Superior temporal gyrus (tissue), 1 donor: ENCODE results near the gene CTSL.
A peak's percentile ranks its signal among the peaks of the same experiment; 100 is the strongest.

Source experiments
- DNase-seq: peaks from one replicate; pipeline ENCODE4 v3.0.0-alpha.2; 2016; ENCODE audit errors: extremely low spot score

Gene CTSL

DNA sequence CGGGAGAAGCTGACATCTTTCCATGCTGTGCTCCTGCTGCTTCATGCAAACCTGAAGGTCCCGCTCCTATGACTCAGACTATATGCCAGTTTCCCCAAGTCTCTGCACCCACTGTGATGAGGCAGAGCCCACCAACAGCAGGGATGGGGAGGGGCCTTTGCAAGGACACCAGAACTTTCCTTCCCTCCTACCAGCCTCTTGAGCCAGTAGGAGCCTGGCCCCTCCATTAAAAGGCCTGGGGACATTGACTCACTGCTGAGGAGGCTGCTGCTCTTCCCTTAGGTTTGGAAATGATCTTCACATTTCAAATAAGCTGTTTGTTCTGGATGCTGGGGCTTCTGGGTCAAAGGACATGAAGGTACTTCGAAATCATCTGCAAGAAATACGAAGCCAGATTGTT lies 26.1 kb upstream of the CTSL start:
- DNase-seq: no peak

DNA sequence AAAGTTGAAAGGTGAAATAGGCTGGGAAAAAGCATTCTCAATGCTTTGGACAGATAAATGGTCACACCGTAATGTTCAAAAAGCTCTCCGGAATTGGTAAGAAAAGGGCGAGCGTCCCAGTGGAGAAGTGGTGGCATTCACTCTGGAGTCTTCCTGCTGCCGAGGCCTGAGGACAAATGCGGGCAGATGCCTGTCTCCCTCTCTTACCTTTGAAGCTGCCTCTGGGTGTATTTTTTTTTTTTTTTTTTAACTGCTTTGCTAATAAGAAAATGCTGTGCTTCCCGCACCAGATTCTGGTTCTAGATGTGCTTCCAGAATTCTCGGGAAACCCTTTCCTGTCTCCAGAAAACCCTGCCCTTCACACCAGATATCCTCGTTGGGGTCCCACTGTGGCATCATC lies 24.4 kb upstream of the CTSL start:
- DNase-seq: no peak

DNA sequence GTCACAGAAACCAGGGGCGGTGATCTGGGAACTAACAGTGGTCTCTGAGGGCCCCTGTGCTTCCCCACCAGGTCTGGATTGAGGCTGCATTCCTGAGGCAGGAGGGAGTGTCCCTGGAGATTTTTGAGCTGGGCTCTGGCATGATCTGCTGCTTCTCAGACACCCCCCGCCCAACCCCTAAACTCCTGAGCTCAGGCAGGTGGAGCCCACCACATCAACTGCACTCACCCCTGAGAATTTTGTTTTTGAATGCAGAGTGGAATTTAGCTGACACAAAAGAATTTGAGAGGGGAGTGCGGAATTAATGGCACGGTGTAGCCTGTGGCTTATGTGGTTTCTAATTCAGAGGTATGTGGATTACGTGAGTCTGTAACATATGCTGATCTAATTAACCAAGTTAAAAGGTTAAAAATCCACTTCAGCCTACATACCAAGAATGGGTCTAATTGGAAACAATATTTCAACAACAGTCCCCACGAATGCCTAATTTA lies 23.9 kb upstream of the CTSL start:
- no peak for DNase-seq

DNA sequence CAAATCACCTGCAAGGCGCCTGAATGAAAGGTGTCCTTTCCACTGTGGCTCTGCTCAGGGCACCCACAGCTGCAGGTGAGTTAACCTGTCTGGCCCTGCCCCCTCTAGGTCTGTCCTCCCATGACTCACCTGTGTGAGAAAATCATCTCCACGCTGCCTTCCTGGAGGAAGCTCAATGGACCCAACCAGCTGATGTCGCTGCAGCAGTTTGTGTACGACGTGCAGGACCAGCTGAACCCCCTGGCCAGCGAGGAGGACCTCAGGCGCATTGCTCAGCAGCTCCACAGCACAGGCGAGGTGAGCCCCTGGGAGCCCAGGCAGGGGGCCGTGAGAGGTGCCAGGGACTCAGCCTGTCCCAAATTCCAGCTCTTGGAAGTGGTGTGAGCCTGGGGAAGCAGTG lies 23.0 kb upstream of the CTSL start:
- DNase-seq: no peak

DNA sequence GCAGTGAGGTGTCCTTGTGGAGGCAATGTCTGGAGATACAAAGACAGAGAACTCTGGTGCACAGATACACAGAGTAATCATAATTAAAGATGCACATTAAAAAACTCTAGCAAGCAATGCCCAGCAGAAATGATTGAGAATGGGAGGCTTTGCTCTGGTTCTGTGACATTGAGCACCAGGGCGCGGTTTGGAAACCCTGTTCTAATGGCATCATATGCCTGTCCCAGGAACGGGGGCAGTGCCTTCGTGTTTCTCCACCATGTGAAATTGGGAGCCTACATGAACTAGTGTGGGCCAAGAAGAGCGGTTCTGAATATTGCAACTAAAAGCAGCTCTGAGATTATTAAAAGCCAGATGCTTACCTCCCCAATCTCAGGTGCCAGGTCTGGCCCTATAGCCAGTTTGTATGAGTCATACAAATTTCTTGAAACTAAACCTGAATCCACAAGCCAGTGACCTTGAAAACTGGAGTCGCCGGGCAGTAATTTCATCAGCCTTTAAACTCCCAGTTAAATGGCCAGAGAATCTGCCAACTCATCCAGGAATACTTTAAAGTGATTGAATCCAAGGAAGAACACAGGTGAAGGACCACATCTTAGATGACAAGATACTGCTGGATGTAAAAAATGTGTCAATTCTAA lies 22.2 kb upstream of the CTSL start:
- DNase-seq: no peak

DNA sequence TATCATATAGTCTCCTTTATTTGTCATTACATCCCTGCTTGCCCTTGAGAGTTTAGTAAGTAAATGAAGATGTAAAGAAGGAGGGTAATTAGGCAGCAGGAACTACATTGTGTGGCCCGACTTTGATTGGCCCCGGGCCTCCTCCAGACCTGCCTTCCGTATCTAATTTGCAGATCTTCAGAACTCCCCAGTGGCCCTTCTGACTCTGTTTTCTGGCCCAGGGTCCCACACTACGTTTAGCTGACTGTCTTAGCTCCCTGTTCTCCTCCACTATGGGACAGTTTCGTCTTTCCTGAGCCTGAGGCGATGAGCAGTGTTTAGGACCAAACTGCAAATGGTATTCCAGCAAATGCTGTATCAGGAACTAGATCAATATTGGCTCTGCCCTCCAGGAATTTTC lies 21.6 kb upstream of the CTSL start:
- no peak for DNase-seq

DNA sequence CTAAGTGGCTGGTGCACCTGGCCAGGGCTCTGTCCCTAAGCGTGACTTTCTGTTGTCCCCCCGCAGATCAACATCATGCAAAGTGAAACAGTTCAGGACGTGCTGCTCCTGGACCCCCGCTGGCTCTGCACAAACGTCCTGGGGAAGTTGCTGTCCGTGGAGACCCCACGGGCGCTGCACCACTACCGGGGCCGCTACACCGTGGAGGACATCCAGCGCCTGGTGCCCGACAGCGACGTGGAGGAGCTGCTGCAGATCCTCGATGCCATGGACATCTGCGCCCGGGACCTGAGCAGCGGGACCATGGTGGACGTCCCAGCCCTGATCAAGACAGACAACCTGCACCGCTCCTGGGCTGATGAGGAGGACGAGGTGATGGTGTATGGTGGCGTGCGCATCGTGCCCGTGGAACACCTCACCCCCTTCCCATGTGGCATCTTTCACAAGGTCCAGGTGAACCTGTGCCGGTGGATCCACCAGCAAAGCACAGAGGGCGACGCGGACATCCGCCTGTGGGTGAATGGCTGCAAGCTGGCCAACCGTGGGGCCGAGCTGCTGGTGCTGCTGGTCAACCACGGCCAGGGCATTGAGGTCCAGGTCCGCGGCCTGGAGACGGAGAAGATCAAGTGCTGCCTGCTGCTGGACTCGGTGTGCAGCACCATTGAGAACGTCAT lies 19.7 kb upstream of the CTSL start:
- no peak for DNase-seq

DNA sequence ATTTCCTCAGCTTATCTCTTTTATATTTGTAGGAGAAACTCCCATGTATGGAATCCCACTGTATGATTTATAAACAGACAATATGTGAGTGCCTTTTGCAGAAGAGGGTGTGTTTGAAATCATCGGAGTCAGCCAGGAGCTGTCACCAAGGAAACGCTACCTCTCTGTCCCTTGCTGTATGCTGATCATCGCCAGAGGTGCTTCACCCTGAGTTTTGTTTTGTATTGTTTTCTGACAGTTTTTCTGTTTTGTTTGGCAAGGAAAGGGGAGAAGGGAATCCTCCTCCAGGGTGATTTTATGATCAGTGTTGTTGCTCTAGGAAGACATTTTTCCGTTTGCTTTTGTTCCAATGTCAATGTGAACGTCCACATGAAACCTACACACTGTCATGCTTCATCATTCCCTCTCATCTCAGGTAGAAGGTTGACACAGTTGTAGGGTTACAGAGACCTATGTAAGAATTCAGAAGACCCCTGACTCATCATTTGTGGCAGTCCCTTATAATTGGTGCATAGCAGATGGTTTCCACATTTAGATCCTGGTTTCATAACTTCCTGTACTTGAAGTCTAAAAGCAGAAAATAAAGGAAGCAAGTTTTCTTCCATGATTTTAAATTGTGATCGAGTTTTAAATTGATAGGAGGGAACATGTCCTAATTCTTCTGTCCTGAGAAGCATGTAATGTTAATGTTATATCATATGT lies 18.0 kb upstream of the CTSL start:
- peak; percentile 57 for DNase-seq

DNA sequence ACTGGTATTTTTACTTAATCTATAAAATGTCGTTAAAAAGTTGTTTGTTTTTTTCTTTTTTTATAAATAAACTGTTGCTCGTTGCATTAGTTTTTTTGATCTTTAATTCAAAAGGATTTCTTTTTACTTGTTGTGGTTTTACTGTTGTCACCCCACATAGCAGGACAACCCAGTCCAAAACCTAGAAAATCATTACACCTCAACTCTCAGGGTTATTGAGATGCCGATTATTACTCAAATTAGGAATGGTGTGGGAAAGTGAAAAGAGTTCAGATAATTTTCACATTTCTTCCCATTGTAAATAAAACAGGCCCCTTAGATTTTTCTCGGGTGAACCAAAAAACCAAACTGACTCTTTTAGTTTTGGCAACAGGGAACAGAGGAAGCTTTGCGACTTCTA lies 17.4 kb upstream of the CTSL start:
- DNase-seq: no peak

DNA sequence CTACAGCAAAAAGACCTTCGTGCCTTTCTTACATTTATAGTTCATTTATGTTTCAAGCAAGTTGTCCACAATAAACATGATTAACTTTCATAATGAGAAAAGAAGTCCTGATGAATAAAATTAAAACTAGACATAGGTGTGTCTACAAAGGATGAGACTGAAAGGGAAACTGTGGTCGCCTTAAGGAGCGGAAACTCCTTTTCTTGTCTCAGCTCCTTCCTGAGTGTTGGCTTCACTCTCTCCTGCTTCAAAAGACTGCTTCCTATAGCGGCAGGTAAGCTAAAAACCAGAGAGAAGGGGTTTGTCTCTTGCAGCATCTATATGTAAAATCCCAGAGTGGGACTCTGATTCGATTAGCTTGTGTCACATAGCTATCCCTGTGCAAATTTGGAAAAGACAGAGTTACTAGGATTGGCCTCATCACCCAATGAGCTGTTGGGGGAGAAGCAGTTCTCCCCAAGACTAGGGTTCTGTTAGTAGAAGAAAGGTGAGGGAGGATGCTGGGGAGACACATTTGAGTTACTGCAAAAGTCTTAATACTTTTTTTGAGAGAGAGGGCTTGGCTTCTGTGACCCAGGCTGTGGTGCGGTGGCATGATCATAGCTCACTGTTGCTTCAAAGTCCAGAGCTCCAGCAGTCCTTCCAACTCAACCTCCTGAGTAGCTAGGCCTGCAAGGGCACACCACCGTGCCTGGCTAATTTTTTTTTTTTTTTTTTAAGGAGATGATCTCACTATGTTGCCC lies 16.8 kb upstream of the CTSL start:
- DNase-seq: no peak

DNA sequence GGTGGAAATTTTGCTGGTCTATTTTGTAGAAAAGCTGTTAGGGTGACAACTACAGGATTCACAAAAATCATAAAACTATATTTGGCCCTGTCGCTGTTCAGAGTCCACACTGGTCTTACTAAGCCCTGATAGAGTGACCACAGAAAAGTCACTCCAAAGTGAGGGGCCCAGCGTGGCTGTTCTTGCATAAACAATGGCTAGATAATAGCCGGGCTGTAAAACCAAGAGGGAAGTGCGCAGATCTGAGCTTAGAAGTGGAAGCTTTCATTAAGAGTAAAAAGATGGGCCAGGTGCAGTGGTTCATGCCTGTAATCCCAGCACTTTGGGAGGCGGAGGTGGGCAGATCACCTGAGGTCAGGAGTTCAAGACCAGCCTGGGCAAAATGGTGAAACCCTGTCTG lies 15.5 kb upstream of the CTSL start:
- DNase-seq: no peak

DNA sequence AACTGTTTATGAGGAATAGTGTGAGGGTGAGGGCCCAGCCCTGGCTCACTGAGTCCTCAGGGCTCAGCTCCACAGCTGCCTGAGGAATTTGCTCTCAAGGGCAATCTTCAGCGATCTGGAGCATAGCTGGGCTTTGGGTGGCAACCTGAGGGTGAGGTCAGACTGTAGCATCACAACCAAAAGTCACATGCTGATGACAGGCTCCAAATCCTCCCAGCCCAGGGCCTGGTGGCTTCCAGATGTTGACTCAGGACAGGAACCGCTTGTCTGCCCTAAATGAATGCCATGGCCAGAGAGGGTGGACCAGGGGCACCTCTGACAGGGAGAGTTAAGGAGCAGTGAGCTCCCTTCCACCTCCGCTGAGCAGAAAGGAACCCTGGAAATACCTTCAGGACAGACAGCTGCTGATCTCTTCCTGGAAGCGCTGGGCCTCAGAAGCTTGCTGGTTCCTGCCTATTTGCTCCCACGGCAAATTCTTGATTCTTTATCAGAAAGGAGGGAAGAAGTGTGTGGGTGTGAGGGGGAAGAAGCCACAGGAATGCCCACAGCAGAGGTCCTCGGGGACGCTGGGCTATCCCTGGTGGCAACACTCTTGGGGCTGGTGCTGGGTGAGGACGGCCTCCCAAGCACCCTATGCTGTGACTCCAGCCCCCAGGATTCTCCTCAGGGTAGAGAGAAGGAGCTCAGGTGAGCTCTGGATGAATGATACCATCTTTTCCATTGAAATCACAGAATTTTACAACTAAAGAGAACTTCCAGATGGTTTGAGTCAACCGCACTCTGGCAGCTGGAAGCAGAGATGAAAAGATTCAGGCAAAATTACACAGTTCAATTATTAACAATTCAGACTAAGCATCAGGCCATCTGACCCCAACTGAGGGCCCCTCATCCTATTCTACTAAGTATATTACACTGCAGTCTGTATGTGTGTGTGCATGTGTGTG lies 13.8 kb upstream of the CTSL start:
- no peak for DNase-seq

DNA sequence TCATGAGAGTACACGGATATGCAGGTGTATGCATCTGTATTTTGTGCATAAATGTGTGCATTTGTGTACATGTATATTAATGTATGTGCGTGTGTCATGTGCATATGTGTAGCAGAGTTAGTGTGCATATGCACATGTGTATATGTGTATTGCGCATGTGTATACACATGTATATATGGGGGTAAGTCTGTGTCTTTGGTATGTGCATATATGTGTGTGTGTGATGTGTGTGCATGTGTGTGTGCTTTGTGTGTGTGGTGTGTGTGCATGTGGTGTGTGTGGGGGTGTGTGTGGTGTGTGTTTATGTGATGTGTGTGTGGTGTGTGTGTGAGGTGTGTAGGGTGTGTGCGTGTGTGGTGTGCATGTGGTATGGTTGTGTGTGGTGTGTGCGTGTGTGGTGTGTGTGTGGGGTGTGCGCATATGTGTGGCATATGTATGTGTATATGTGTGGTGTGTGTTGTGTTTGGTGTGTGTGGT lies 13.1 kb upstream of the CTSL start:
- DNase-seq: no peak

DNA sequence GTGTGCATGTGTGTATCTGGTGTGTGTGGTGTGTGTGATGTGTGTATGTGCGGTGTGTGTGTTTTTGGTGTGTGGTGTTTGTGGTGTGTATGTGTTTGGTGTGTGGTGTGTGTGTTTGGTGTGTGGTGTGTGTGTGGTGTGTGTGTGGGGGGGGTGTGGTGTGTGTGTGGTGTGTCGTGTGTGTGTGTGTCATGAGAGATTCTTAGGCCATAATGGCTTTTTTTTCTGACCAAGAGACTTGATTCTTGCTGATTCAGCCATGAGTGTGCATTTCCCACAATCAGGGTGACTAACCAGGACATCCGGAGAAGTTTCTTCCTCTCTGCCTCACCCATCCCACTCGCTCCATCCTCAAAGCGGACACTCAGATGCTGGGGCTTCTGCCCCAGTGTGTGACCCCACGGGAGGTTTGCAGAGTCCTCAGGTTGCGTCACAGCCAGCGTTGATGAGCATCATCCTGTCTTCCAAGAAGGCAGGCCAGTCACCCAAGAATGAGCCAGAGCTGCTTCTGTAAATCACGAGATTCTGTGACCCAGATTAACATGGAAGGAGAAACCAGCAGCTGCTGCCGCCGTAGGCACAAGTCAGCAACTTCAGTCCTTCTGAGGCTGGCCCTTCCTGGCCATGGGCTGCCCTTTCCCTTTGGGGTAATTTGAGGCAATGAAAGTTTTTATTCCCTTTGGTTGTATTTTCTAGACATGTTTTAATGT lies 12.5 kb upstream of the CTSL start:
- DNase-seq: peak; percentile 74

DNA sequence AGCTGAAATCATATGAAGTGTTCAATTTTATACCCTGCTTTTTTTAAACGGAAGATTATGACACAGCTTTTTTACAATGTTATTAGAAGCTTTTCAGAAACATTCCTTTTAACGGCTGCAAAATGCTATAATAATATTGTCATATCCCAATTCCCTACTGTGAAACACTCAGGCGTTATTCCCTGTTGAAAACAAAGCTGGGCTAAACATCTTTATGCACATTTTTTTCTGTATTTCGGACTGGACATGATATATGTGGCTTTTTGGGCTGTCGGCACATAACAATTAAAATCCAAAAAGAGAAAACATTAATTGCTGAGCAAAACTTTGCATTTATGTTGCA lies 12.0 kb upstream of the CTSL start:
- no peak for DNase-seq

DNA sequence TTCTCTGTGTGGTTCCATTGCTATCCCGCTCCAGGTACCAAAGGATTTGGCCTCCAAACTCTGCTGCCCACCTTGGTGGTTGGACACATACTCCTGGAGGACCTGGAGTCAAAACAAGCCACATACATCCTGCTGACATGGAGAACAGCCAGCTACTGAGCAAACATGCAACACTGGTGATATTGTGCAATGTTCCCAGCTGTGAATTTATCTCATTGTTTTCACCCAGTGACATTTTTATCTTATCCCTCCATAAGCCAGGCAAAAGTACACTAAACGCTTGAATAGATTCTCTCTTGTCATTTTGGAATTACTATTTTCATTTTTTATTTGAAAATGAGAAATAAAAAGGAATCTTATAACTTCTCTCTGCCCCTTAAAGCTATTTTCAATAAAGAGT lies 11.1 kb upstream of the CTSL start:
- peak; percentile 74 for DNase-seq

DNA sequence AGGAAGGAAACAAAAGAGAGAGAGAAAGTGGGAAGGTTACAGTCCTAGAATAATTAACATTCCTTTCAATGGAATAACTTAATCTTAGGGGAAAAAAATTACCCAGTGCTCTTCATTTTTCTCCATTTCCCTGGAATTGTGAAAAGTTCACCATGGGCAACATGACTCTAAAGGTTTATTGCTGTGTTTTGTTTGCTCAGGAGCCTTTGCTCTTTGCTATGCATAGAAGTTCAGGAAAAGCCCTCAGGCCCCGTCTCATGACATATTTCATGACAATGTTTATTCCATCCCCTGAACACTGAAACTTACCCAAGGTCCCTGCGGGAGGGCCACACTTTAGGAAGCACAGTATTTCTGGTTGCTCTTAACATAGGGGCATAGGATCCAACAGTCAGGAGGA lies 9.8 kb upstream of the CTSL start:
- DNase-seq: no peak

DNA sequence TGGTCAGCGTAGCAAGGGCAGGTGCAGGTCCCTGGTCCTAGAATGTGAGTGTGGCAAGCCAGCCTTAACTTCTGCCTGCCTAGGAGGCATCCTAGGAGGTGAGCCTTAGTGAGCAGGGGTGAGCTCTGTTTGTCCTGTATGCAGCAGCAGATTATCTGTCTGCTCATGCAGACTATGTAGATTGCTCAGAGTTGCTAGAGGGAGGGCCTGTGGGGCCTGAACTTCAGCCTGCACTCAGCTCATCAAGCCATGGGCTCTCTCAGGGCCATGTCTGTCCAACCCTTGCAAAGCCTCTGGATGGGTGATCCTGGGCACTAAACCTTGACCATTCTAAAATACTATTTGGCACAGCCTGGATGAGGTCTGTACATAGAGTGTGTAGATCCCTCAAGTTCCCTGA lies 8.5 kb upstream of the CTSL start:
- no peak for DNase-seq

DNA sequence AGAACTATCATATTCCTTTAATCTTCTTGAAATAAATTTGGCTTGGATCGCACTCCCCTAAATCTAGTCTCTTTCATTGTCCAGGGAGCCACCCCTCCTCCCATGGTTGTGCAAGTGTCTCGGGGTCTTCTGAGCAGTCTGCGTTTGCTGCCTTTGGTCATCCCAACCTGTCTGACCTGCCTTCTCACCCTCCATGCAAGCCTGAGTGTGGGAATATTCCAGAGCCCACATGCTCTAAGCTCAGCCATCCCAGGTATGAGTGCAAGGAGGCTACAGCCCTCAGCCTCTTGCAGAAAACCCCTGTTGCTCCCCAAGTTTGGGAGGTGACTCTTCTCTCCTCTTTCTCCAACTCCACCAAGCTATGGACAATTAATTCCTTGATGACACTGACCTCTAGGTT lies 7.7 kb upstream of the CTSL start:
- DNase-seq: no peak

DNA sequence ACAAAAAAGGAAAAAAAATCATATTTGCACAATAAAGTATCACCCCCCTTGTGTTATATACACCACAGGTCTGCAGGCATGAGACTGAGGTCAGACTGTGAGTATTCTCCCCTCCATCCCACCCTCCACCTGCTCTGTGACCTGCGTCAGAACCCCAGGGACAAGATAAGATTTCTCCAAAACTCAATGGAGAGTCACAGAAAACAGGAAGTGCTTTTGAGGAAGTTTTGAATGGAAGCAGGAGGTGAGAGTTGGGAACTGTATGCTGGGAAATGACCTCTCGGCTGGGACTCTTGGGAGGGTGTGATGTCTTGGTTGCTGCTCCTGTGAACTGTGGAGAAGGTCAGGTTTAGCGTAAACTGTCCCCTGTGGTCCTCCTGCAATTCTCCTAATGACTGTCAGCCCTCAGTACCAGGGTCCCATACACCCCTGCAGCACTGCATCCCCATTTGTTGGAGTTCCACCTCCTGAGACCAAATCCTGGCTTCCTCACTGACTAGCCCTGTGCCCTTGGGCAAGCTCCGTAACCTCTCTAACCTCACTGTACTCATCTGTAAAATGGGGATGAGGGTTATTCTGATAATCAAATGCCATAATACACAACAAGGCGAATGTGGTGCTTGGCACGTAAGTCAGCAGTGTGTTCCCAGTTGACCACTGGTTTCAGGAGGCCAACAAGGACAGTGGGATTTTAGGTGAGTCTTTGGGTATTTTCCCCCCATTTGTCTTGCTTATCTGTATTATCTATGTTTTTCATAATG lies 6.9 kb upstream of the CTSL start:
- no peak for DNase-seq
